DMS79 treated with DMSO at 0.1 percent for 48 hours (cell line): ENCODE data around the gene DDX41.
"Not testable (repeated sequence)": the region's sequence is repeated elsewhere in the genome, so short reads cannot be mapped to it uniquely, and the experiment has no call there.

Source experiments
- DNase-seq: peaks from one replicate; lab custom pipeline; 2025; lab: John Stamatoyannopoulos, UW

DDX41 gene

GRCh38 chr5:177537389-177538361 lies 20.9 kb upstream of the DDX41 start:
- no peak for DNase-seq

- DNase-seq, result no peak
These were observed 19.6 kb upstream of the DDX41 start for GRCh38 chr5:177536386-177536785.

GRCh38 chr5:177535125-177535524 lies 18.4 kb upstream of the DDX41 start:
- DNase-seq, result no peak

- DNase-seq, result not testable (repeated sequence)
These were observed 17.7 kb upstream of the DDX41 start for GRCh38 chr5:177534433-177534832.

DNA sequence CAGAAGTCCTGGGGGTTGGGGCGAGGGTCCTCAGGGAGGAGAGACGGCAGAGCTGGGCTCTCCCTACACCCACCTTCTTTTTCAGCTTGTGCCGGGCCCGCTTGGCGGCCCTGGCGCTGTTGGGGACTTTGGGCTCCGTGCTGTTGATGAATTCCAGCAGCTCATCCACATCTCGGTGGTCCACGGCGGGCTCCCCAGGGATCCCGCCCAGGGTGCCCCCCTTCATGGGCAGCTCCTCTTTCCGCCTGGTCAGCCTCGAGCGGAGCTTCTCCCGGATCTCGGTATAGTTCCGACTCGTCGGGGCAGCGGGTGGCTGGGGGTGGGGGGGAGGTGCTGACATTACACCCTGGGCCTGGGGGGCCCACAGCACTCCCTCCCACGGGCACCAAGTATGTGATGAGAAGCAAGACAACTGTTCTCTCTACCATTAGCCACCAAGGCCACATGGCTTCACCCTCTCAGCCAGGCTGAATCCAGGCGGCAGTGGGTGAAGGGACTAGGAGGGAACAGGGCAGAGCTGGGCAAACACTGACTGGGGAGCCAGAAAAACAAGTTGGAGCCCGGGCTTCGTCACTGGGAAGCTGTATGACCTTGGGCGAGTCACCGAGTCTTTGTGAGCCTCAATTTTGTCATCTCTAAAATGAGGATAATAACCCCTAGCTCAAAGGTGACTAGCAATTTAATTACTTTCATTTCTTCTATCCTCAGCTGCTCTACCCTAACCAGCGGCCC lies 14.6 kb upstream of the DDX41 start:
- no peak for DNase-seq

GRCh38 chr5:177530638-177531037 lies 13.9 kb upstream of the DDX41 start:
- DNase-seq, result no peak

- no peak for DNase-seq
These were observed 12.8 kb upstream of the DDX41 start for GRCh38 chr5:177529247-177530203.

GRCh38 chr5:177528631-177529030 lies 11.9 kb upstream of the DDX41 start:
- no peak for DNase-seq

DNA sequence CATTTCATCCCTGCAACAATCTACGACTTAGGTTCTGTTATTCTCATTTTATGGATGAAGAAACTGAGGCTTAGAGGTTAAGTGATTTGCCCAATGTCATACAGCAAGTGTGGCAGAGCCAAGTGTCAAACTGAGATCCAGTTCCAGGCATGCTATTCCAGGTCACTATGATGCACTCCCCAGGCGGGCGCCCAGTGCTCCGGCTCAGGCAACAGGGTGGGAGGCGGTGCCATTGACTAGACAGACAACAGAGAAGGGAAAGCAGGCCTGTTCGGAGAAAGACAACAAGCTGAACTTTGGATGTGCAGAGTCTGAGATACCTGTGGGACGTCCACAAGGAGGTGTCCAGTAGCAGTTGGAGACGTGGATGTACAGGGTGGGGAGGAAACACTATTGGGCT lies 10.8 kb upstream of the DDX41 start:
- DNase-seq, result no peak

DNA sequence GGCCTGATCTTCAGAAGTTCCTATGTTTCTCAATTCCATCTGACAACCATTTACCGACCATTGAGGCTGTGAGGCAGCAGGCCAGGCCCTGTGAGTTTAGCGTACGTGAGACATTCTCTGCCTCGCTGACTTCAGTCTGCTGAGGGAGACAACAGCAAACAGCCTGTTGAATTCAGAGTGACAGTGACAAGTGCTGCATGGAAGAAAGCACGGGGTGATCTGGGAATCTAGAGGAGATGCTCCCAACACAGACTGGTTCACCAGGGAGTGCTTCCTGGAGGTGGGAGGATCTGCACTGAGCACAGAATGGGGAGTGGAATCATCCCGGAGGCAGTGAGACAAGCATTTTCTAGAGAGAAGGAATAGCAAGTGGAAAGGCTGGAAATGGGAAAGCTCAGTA lies 10.0 kb upstream of the DDX41 start:
- no peak for DNase-seq

GRCh38 chr5:177526191-177526590 lies 9.4 kb upstream of the DDX41 start:
- no peak for DNase-seq

- DNase-seq, result no peak
These were observed 8.3 kb upstream of the DDX41 start for GRCh38 chr5:177524941-177525655.

DNA sequence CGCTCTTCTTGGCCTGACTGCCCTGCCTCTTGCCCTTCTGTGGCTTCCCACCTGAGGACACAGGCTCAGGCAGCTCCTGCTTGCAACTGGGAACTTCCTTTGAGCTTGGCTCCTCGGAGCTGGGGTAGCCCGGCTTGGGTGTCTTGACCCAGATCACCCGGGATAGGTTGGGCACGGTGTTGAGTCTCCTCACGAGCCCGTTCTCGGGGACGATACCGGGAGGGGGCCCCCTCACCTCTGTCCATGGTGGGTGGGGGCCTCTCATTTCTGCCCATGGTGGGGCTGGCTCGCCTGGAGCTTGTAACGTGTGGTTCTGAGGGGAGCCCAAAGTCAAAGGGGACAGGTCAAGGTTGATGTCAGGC lies 7.8 kb upstream of the DDX41 start:
- DNase-seq, result no peak

GRCh38 chr5:177523711-177524538 lies 7.2 kb upstream of the DDX41 start:
- DNase-seq, result no peak

DNA sequence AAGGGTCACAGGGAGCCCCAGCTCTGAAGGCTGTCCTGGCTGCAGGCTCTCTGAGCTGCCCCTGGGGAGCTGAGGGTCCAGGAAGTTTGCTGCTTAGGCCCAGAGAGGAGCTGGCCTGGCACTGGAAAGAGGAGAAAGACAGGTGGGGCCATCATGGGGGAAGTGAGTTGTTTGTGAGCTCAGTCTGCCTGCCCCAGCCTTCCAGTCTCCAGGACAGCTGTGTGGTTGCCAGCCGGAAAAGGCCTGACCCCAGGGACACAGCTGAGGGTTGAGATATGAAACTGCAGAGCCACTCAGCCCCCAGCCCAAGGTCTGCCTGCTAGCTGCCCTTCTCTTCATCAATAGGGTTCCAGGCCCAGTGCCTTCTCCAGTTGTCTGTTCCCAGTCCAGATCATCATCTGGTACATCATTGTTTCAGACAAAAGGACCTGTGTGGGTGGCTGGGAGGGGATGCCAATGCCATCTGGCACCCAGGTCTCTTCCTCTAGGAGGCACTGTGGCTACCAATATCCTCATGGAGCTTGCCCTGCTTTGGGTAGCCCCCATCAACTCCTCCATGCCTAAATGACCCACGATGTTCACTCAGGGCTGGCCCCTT lies 4.3 kb upstream of the DDX41 start:
- DNase-seq, result no peak

GRCh38 chr5:177520271-177520670 lies 3.5 kb upstream of the DDX41 start:
- no peak for DNase-seq

DNA sequence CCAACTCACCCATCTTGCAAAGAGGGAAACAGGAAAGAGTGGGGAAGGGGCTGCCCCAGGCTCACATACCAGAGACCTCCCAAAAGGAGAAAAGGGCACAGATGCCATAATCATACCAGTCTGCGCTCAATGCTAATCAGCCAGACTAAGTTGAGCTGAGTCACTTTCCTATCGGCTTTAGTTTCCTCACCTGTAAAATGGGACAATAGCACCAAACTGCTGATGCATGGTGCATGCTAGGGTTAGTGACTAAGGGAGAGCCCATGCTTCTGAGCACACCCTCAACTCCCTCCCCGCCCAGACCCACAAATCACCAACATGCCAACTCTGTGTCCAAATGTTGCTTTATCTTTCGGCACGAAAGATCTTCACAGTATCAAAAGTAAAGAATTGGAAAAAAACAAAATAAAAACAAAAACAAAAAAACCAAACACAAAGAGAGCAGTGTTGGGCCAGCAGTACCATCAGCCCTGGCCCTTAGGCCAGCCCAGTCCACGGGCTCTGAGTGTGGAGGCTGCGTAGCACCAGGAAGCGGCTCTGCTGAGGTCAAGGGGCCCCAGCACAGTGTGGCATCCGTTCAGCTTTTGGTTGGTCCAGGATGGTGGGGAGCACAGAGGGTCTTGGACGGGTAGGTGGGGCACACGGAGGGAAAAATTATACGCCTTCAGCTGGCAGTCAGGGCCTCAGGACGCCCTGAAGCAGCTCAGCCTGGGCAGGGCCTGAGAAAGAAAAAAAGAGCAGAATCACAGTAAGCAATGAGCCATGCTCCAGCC lies 2.9 kb upstream of the DDX41 start:
- DNase-seq, result no peak

DNA sequence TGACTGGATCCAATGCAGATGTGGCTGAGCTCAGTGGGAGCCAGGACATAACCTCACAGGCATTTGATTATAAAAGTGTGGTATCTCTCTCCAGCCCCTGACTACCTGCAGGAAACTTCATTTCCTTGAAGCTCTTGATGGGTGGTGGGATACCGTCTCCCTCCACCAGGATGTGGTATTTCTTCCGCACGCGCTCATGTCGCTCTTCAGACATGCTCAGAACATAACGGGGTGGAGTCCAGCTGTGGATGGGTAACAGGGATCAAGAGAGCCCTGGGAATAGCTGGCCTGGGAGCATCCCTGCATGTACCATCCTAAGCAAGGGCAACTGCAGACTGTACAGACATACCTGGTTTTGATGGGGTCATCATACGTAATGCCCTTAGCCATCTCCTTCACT lies 1.2 kb downstream of the DDX41 start:
- DNase-seq, result no peak

GRCh38 chr5:177514541-177514940 lies 2.2 kb downstream of the DDX41 start:
- DNase-seq, result no peak
